HG02970 (cell line): ENCODE data around the gene PITPNC1.
"Not testable (repeated sequence)": the region's sequence is repeated elsewhere in the genome, so short reads cannot be mapped to it uniquely, and the experiment has no call there.

Experiments
- ATAC-seq: cut with Tn5 transposase; IDR thresholded peaks from one replicate; pipeline ENCODE4 v1.9.1; 2021; ENCODE audit warnings: mild to moderate bottlenecking, moderate library complexity, moderate number of reproducible peaks; ENCODE audit not compliant: unreplicated experiment, low FRiP score

PITPNC1 gene

GRCh38 chr17:67392111-67392510, 15.0 kb downstream of the PITPNC1 start:
- ATAC-seq, result no peak

- no peak for ATAC-seq
Measured at GRCh38 chr17:67393809-67394397, 16.8 kb downstream of the PITPNC1 start.

- ATAC-seq, result no peak
Measured at GRCh38 chr17:67399676-67400075, 22.6 kb downstream of the PITPNC1 start.

- ATAC-seq, result no peak
Measured at GRCh38 chr17:67400193-67400592, 23.1 kb downstream of the PITPNC1 start.

GRCh38 chr17:67401106-67401505, 24.0 kb downstream of the PITPNC1 start:
- ATAC-seq, result no peak

GRCh38 chr17:67401598-67402504, 24.8 kb downstream of the PITPNC1 start:
- no peak for ATAC-seq

GRCh38 chr17:67403065-67403464, 26.0 kb downstream of the PITPNC1 start:
- ATAC-seq, result no peak

GRCh38 chr17:67403483-67403882, 26.4 kb downstream of the PITPNC1 start:
- no peak for ATAC-seq

- ATAC-seq, result not testable (repeated sequence)
Measured at GRCh38 chr17:67408455-67408830, 31.4 kb downstream of the PITPNC1 start.

- no peak for ATAC-seq
Measured at GRCh38 chr17:67411397-67411796, 34.3 kb downstream of the PITPNC1 start.

- ATAC-seq, result no peak
Measured at GRCh38 chr17:67412032-67412431, 35.0 kb downstream of the PITPNC1 start.

GRCh38 chr17:67412941-67413340, 35.9 kb downstream of the PITPNC1 start:
- no peak for ATAC-seq

- no peak for ATAC-seq
Measured at GRCh38 chr17:67413388-67413787, 36.3 kb downstream of the PITPNC1 start.

GRCh38 chr17:67414130-67414529, 37.0 kb downstream of the PITPNC1 start:
- ATAC-seq, result no peak

- no peak for ATAC-seq
Measured at GRCh38 chr17:67414559-67414958, 37.5 kb downstream of the PITPNC1 start.

GRCh38 chr17:67415291-67415690, 38.2 kb downstream of the PITPNC1 start:
- ATAC-seq, result no peak

- ATAC-seq, result no peak
Measured at GRCh38 chr17:67417507-67417906, 40.4 kb downstream of the PITPNC1 start.

GRCh38 chr17:67420994-67421393, 43.9 kb downstream of the PITPNC1 start:
- no peak for ATAC-seq

- ATAC-seq, result no peak
Measured at GRCh38 chr17:67421869-67422273, 44.8 kb downstream of the PITPNC1 start.

GRCh38 chr17:67422296-67422695, 45.2 kb downstream of the PITPNC1 start:
- not testable (repeated sequence) for ATAC-seq

GRCh38 chr17:67422897-67423296, 45.8 kb downstream of the PITPNC1 start:
- ATAC-seq, result no peak
